ENCODE measurements around the gene MYL4.

- TF ChIP-seq EZH2 (IDR thresholded peaks at IDR 0.05; ENCODE audit: borderline replicate concordance, low read depth, low read length, severe bottlenecking) (no peak), CTCF (IDR thresholded peaks at IDR 0.05; ENCODE audit: extremely low read depth in 1 of 2, insufficient read depth in 1 of 2, low read depth in 1 of 2, low read length in 2 of 2) (no peak), POLR2AphosphoS5 (IDR thresholded peaks at IDR 0.05; ENCODE audit: insufficient read depth, low read depth, low read length) (no peak)
These were observed 29.3 kb downstream of the MYL4 start for GRCh38 chr17:47238321-47239010.

All from endothelial cell of umbilical vein (primary cell).